ENCODE measurements around the gene OR4P4. TPM values are rescaled to one million over a fixed set of nuclear protein-coding genes. Genes with fewer than 3 reads are reported as not detected.

Gene OR4P4
- polyA plus RNA-seq, 1 donor from 2014 or later: not detected

DNA sequence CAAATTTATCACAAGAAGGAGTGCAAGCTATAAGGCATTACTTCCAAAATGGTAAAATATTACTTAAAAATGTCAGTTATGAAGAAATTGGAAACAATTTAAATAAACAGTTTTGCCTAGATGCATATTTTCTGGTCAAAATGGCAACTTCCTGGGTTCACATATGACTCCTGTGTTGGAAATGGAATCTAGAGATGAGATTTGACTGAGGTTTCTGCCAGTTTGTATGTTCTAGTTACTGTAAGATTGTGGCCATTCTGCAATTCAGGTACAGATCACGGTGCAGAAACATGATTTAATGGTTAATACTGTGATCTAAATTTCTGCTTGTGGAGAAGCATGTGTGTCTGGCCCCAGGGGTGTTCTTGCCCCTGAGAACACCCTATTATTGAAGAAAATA, 23.7 kb downstream of the OR4P4 start:
- H3K4me2 ChIP-seq (ENCODE audit: low read length): no peak overlapping the region
- TF ChIP-seq MXI1 (conservative IDR thresholded peaks at IDR 0.05; ENCODE audit: poor library complexity, severe bottlenecking) (no peak), SMC3 (conservative IDR thresholded peaks at IDR 0.05; ENCODE audit: poor library complexity) (no peak), RAD21 (conservative IDR thresholded peaks at IDR 0.05) (no peak), POLR2AphosphoS5 (IDR thresholded peaks at IDR 0.05) (no peak), EP300 (conservative IDR thresholded peaks at IDR 0.05; ENCODE audit: poor library complexity, severe bottlenecking) (no peak), TAF1 (IDR thresholded peaks at IDR 0.05; ENCODE audit: low read depth) (no peak), EZH2 (IDR thresholded peaks at IDR 0.05; ENCODE audit: borderline replicate concordance, insufficient read depth, low read length, poor library complexity, severe bottlenecking) (no peak)
- TF ChIP-seq, protein P1, sequence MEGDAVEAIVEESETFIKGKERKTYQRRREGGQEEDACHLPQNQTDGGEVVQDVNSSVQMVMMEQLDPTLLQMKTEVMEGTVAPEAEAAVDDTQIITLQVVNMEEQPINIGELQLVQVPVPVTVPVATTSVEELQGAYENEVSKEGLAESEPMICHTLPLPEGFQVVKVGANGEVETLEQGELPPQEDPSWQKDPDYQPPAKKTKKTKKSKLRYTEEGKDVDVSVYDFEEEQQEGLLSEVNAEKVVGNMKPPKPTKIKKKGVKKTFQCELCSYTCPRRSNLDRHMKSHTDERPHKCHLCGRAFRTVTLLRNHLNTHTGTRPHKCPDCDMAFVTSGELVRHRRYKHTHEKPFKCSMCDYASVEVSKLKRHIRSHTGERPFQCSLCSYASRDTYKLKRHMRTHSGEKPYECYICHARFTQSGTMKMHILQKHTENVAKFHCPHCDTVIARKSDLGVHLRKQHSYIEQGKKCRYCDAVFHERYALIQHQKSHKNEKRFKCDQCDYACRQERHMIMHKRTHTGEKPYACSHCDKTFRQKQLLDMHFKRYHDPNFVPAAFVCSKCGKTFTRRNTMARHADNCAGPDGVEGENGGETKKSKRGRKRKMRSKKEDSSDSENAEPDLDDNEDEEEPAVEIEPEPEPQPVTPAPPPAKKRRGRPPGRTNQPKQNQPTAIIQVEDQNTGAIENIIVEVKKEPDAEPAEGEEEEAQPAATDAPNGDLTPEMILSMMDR (IDR thresholded peaks at IDR 0.05; ENCODE audit: poor library complexity, severe bottlenecking): no peak
- TF ChIP-seq, protein P2, sequence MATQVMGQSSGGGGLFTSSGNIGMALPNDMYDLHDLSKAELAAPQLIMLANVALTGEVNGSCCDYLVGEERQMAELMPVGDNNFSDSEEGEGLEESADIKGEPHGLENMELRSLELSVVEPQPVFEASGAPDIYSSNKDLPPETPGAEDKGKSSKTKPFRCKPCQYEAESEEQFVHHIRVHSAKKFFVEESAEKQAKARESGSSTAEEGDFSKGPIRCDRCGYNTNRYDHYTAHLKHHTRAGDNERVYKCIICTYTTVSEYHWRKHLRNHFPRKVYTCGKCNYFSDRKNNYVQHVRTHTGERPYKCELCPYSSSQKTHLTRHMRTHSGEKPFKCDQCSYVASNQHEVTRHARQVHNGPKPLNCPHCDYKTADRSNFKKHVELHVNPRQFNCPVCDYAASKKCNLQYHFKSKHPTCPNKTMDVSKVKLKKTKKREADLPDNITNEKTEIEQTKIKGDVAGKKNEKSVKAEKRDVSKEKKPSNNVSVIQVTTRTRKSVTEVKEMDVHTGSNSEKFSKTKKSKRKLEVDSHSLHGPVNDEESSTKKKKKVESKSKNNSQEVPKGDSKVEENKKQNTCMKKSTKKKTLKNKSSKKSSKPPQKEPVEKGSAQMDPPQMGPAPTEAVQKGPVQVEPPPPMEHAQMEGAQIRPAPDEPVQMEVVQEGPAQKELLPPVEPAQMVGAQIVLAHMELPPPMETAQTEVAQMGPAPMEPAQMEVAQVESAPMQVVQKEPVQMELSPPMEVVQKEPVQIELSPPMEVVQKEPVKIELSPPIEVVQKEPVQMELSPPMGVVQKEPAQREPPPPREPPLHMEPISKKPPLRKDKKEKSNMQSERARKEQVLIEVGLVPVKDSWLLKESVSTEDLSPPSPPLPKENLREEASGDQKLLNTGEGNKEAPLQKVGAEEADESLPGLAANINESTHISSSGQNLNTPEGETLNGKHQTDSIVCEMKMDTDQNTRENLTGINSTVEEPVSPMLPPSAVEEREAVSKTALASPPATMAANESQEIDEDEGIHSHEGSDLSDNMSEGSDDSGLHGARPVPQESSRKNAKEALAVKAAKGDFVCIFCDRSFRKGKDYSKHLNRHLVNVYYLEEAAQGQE (IDR thresholded peaks at IDR 0.05; ENCODE audit: borderline replicate concordance): no peak

DNA sequence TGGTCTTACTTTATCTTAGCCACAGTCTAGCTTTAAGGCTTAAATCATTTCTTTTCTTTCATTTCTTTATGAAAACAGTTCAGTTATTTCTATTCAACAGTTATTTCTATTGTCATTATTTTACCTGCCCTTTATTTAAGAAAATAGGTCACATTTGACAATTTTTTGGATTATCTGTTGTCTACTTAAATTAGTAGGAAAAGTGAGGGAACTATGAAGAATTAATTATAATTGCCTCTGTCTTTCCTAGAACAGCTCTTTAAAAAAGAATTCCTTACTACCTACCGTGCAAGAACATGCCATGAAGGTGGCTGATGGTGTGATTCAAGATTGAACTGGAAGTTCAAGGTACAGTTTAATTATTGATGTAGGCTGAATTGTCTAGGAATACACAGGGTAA, 27.0 kb downstream of the OR4P4 start, which contains the start of gene OR4C6:
OR4C6 (plus strand) TSS at position 301 of the 400 bp plus-strand sequence. CDS start 2,966 bp downstream, outside the sequence.
- Histone ChIP-seq H3K27ac (ENCODE audit: low read length) (no peak within 1 kb of the TSS), H3F3A (ENCODE audit: insufficient read depth, low read length, poor library complexity, severe bottlenecking) (no peaks in the 10 kb centered on the region), H3K9me2 (ENCODE audit: insufficient read depth, low read length) (no peaks in the 10 kb centered on the region), H2AFZ (ENCODE audit: low read depth, low read length) (no peak within 1 kb of the TSS), H3K9me3 (ENCODE audit: low read length) (no peaks in the 10 kb centered on the region), H3K9ac (ENCODE audit: low read length) (no peak within 1 kb of the TSS), H3K36me3 (ENCODE audit: insufficient read depth, low read length) (no peaks in the 10 kb centered on the region), H3K4me3 (ENCODE audit: low read length) (no peak within 1 kb of the TSS), H3K4me2 (ENCODE audit: low read length) (no peak within 1 kb of the TSS), H4K20me1 (ENCODE audit: insufficient read depth) (no peaks in the 10 kb centered on the region), H3K79me2 (replicated peaks; ENCODE audit: insufficient read depth, low read length) (no peaks in the 10 kb centered on the region), H3K27me3 (ENCODE audit: insufficient read depth, low read depth, low read length) (no peaks in the 10 kb centered on the region)
- TF ChIP-seq SMC3 (conservative IDR thresholded peaks at IDR 0.05; ENCODE audit: poor library complexity): no peak
- TF ChIP-seq EZH2 (IDR thresholded peaks at IDR 0.05; ENCODE audit: borderline replicate concordance, insufficient read depth, low read length, poor library complexity, severe bottlenecking): no peak
- TF ChIP-seq MXI1 (conservative IDR thresholded peaks at IDR 0.05; ENCODE audit: poor library complexity, severe bottlenecking): no peak
- TF ChIP-seq EP300 (conservative IDR thresholded peaks at IDR 0.05; ENCODE audit: poor library complexity, severe bottlenecking): no peak
- no peak for TF ChIP-seq POLR2AphosphoS5 (IDR thresholded peaks at IDR 0.05)
- no peak for TF ChIP-seq TAF1 (IDR thresholded peaks at IDR 0.05; ENCODE audit: low read depth)
- no peak for TF ChIP-seq RAD21 (conservative IDR thresholded peaks at IDR 0.05)
- TF ChIP-seq, protein P1 (IDR thresholded peaks at IDR 0.05; ENCODE audit: poor library complexity, severe bottlenecking): no peak
- TF ChIP-seq, protein P2 (IDR thresholded peaks at IDR 0.05; ENCODE audit: borderline replicate concordance): no peak

More for the DNA sequence above, 23.7 kb downstream of the OR4P4 start:
- Histone ChIP-seq H3K9me2 (ENCODE audit: insufficient read depth, low read length) (no peaks in the 10 kb centered on the region), H3K27me3 (ENCODE audit: insufficient read depth, low read depth, low read length) (no peaks in the 10 kb centered on the region), H3K9me3 (ENCODE audit: low read length) (no peaks in the 10 kb centered on the region), H3K79me2 (replicated peaks; ENCODE audit: insufficient read depth, low read length) (no peaks in the 10 kb centered on the region), H3K4me3 (ENCODE audit: low read length) (no peak overlapping the region), H3K27ac (ENCODE audit: low read length) (no peak overlapping the region), H4K20me1 (ENCODE audit: insufficient read depth) (no peaks in the 10 kb centered on the region), H2AFZ (ENCODE audit: low read depth, low read length) (no peak overlapping the region), H3F3A (ENCODE audit: insufficient read depth, low read length, poor library complexity, severe bottlenecking) (no peaks in the 10 kb centered on the region), H3K36me3 (ENCODE audit: insufficient read depth, low read length) (no peaks in the 10 kb centered on the region), H3K9ac (ENCODE audit: low read length) (no peak overlapping the region)

Measured in neural cell (in vitro differentiated cells).